ELR (cell line): ENCODE data around the gene CCDC9B.

Source experiments
- DNase-seq: peaks from one replicate; pipeline ENCODE4 v3.0.0-alpha.2; 2015; ENCODE audit warnings: low read depth

The CCDC9B gene

GRCh38 chr15:40365624-40366456, 25.1 kb upstream of the CCDC9B start:
- DNase-seq: no peak

GRCh38 chr15:40365016-40365415, 24.3 kb upstream of the CCDC9B start:
- DNase-seq: no peak

- no peak for DNase-seq
These were observed 23.5 kb upstream of the CCDC9B start for GRCh38 chr15:40364251-40364650.

GRCh38 chr15:40363611-40364010, 22.9 kb upstream of the CCDC9B start:
- DNase-seq: no peak

GRCh38 chr15:40361640-40362039, 20.9 kb upstream of the CCDC9B start:
- no peak for DNase-seq

- DNase-seq: no peak
These were observed 19.3 kb upstream of the CCDC9B start for GRCh38 chr15:40360015-40360414.

- peak; percentile 39 for DNase-seq
These were observed 18.0 kb upstream of the CCDC9B start for GRCh38 chr15:40358471-40359353.

GRCh38 chr15:40357723-40358470, 17.2 kb upstream of the CCDC9B start, which contains the start of gene DISP2:
Gene DISP2 (plus strand): TSS chr15:40358219. CDS start chr15:40358322, 103 bp downstream.
- DNase-seq: peak; percentile 85

GRCh38 chr15:40357246-40357645, 16.5 kb upstream of the CCDC9B start:
- DNase-seq: no peak

GRCh38 chr15:40355976-40356585, 15.3 kb upstream of the CCDC9B start:
- DNase-seq: no peak

- DNase-seq: peak; percentile 51
These were observed 13.9 kb upstream of the CCDC9B start for GRCh38 chr15:40354408-40355171.

- DNase-seq: no peak
These were observed 13.0 kb upstream of the CCDC9B start for GRCh38 chr15:40353697-40354096.

- no peak for DNase-seq
These were observed 11.7 kb upstream of the CCDC9B start for GRCh38 chr15:40352281-40352901.

GRCh38 chr15:40349163-40349562, 8.4 kb upstream of the CCDC9B start:
- no peak for DNase-seq

- no peak for DNase-seq
These were observed 7.7 kb upstream of the CCDC9B start for GRCh38 chr15:40348474-40348870.

GRCh38 chr15:40347559-40348473, 7.1 kb upstream of the CCDC9B start:
- DNase-seq: no peak

- DNase-seq: no peak
These were observed 6.1 kb upstream of the CCDC9B start for GRCh38 chr15:40346579-40347558.
